ENCODE results near the gene RFC3. TPM values are rescaled to one million over a fixed set of nuclear protein-coding genes. Genes with fewer than 3 reads are reported as not detected.
A peak's percentile ranks its signal among the peaks of the same experiment; 100 is the strongest.

RFC3 gene
- total and polyA plus RNA-seq, 2 of the 13 experiments (the other 11 are each of a cell fraction or from before 2014, with no cell fraction given): 16.0 to 55.7 TPM

DNA sequence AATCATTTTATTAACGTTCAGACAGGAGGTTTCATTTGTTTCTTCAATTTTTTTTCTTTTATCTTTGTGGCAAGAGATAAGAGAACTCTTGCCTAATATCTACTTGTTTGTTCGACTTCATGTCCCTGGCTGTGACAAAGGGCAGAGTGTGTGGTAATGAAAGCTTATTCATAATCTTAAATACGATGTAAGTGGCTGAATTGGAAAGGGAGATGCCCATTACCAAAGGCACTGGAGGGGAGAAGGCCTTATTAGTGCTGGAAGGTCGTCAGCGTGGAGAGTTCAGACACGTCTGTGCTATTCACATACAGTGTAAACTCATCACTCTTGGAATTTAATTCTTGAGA, 54.0 kb downstream of the RFC3 start (continued):
- no peak for TF ChIP-seq FOXK1 (CRISPR knock-in tag; IDR thresholded peaks at IDR 0.05; ENCODE audit: borderline replicate concordance, low read depth)
- TF ChIP-seq, protein P1, sequence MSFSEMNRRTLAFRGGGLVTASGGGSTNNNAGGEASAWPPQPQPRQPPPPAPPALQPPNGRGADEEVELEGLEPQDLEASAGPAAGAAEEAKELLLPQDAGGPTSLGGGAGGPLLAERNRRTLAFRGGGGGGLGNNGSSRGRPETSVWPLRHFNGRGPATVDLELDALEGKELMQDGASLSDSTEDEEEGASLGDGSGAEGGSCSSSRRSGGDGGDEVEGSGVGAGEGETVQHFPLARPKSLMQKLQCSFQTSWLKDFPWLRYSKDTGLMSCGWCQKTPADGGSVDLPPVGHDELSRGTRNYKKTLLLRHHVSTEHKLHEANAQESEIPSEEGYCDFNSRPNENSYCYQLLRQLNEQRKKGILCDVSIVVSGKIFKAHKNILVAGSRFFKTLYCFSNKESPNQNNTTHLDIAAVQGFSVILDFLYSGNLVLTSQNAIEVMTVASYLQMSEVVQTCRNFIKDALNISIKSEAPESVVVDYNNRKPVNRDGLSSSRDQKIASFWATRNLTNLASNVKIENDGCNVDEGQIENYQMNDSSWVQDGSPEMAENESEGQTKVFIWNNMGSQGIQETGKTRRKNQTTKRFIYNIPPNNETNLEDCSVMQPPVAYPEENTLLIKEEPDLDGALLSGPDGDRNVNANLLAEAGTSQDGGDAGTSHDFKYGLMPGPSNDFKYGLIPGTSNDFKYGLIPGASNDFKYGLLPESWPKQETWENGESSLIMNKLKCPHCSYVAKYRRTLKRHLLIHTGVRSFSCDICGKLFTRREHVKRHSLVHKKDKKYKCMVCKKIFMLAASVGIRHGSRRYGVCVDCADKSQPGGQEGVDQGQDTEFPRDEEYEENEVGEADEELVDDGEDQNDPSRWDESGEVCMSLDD (CRISPR knock-in tag; IDR thresholded peaks at IDR 0.05; ENCODE audit: borderline replicate concordance): no peak
- TF ChIP-seq, protein P2, sequence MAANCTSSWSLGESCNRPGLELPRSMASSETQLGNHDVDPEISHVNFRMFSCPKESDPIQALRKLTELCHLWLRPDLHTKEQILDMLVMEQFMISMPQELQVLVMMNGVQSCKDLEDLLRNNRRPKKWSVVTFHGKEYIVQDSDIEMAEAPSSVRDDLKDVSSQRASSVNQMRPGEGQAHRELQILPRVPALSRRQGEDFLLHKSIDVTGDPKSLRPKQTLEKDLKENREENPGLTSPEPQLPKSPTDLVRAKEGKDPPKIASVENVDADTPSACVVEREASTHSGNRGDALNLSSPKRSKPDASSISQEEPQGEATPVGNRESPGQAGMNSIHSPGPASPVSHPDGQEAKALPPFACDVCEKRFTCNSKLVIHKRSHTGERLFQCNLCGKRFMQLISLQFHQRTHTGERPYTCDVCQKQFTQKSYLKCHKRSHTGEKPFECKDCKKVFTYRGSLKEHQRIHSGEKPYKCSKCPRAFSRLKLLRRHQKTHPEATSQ (CRISPR knock-in tag; IDR thresholded peaks at IDR 0.05; ENCODE audit: borderline replicate concordance): no peak
- TF ChIP-seq, protein P3, sequence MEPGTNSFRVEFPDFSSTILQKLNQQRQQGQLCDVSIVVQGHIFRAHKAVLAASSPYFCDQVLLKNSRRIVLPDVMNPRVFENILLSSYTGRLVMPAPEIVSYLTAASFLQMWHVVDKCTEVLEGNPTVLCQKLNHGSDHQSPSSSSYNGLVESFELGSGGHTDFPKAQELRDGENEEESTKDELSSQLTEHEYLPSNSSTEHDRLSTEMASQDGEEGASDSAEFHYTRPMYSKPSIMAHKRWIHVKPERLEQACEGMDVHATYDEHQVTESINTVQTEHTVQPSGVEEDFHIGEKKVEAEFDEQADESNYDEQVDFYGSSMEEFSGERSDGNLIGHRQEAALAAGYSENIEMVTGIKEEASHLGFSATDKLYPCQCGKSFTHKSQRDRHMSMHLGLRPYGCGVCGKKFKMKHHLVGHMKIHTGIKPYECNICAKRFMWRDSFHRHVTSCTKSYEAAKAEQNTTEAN (CRISPR knock-in tag; conservative IDR thresholded peaks at IDR 0.05): no peak
- TF ChIP-seq ATM (IDR thresholded peaks at IDR 0.05; ENCODE audit: borderline replicate concordance): no peak
- no peak for TF ChIP-seq ZSCAN30 (CRISPR knock-in tag; IDR thresholded peaks at IDR 0.05)
- no peak for TF ChIP-seq ZNF546 (CRISPR knock-in tag; conservative IDR thresholded peaks at IDR 0.05)
- TF ChIP-seq SAP130 (CRISPR knock-in tag; IDR thresholded peaks at IDR 0.05; ENCODE audit: low read depth): peak; percentile 16; the same call in 1 of the 2 replicates
- TF ChIP-seq, protein P4, sequence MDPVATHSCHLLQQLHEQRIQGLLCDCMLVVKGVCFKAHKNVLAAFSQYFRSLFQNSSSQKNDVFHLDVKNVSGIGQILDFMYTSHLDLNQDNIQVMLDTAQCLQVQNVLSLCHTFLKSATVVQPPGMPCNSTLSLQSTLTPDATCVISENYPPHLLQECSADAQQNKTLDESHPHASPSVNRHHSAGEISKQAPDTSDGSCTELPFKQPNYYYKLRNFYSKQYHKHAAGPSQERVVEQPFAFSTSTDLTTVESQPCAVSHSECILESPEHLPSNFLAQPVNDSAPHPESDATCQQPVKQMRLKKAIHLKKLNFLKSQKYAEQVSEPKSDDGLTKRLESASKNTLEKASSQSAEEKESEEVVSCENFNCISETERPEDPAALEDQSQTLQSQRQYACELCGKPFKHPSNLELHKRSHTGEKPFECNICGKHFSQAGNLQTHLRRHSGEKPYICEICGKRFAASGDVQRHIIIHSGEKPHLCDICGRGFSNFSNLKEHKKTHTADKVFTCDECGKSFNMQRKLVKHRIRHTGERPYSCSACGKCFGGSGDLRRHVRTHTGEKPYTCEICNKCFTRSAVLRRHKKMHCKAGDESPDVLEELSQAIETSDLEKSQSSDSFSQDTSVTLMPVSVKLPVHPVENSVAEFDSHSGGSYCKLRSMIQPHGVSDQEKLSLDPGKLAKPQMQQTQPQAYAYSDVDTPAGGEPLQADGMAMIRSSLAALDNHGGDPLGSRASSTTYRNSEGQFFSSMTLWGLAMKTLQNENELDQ (CRISPR knock-in tag; IDR thresholded peaks at IDR 0.05; ENCODE audit: borderline replicate concordance): no peak
- TF ChIP-seq, protein P5, sequence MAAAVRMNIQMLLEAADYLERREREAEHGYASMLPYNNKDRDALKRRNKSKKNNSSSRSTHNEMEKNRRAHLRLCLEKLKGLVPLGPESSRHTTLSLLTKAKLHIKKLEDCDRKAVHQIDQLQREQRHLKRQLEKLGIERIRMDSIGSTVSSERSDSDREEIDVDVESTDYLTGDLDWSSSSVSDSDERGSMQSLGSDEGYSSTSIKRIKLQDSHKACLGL (CRISPR knock-in tag; IDR thresholded peaks at IDR 0.05): no peak
- TF ChIP-seq KAT2B (IDR thresholded peaks at IDR 0.05; ENCODE audit: borderline replicate concordance, low read depth, low read length): no peak
- TF ChIP-seq, protein P6, sequence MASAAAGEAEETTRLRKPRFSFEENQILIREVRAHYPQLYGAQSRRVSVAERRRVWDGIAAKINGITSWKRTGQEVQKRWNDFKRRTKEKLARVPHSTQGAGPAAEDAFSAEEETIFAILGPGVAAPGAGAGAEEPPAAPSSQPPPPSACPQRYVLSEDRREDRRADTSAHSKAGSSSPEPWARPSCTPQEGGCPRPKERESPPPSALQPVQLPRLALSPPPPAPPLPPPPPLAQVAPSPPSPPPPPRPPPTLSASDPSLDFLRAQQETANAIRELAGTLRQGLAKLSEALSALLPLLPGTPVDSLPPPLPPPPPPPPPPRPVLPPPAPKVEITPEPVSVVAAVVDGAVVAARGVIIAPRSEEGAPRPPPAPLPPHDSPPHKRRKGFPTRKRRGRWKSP (CRISPR knock-in tag; IDR thresholded peaks at IDR 0.05): no peak
- TF ChIP-seq, protein P7, sequence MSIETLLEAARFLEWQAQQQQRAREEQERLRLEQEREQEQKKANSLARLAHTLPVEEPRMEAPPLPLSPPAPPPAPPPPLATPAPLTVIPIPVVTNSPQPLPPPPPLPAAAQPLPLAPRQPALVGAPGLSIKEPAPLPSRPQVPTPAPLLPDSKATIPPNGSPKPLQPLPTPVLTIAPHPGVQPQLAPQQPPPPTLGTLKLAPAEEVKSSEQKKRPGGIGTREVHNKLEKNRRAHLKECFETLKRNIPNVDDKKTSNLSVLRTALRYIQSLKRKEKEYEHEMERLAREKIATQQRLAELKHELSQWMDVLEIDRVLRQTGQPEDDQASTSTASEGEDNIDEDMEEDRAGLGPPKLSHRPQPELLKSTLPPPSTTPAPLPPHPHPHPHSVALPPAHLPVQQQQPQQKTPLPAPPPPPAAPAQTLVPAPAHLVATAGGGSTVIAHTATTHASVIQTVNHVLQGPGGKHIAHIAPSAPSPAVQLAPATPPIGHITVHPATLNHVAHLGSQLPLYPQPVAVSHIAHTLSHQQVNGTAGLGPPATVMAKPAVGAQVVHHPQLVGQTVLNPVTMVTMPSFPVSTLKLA (IDR thresholded peaks at IDR 0.05): no peak
- TF ChIP-seq, protein P8, sequence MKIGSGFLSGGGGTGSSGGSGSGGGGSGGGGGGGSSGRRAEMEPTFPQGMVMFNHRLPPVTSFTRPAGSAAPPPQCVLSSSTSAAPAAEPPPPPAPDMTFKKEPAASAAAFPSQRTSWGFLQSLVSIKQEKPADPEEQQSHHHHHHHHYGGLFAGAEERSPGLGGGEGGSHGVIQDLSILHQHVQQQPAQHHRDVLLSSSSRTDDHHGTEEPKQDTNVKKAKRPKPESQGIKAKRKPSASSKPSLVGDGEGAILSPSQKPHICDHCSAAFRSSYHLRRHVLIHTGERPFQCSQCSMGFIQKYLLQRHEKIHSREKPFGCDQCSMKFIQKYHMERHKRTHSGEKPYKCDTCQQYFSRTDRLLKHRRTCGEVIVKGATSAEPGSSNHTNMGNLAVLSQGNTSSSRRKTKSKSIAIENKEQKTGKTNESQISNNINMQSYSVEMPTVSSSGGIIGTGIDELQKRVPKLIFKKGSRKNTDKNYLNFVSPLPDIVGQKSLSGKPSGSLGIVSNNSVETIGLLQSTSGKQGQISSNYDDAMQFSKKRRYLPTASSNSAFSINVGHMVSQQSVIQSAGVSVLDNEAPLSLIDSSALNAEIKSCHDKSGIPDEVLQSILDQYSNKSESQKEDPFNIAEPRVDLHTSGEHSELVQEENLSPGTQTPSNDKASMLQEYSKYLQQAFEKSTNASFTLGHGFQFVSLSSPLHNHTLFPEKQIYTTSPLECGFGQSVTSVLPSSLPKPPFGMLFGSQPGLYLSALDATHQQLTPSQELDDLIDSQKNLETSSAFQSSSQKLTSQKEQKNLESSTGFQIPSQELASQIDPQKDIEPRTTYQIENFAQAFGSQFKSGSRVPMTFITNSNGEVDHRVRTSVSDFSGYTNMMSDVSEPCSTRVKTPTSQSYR (CRISPR knock-in tag; IDR thresholded peaks at IDR 0.05; ENCODE audit: borderline replicate concordance): no peak; the same call in 1 of the 2 replicates
